SU-DHL-6 (cell line): Measurements from ENCODE around the gene NTNG1.

Source experiments
- CTCF ChIP-seq: fragments of 200-600 bp; sonication (generic); IDR thresholded peaks from one replicate; pipeline ENCODE4 v1.5.1; 2017; ENCODE audit warnings: antibody characterized with exemption, mild to moderate bottlenecking, low read length, moderate library complexity; ENCODE audit not compliant: insufficient read depth, poor library complexity, severe bottlenecking
- EZH2phosphoT487 ChIP-seq: fragments of 200-600 bp; sonication (generic), shearing (Covaris generic); conservative IDR thresholded peaks from 2 replicates; pipeline ENCODE4 v1.6.1; 2018; ENCODE audit warnings: mild to moderate bottlenecking, antibody characterized with exemption, low read length, moderate library complexity, mixed read lengths

DNA sequence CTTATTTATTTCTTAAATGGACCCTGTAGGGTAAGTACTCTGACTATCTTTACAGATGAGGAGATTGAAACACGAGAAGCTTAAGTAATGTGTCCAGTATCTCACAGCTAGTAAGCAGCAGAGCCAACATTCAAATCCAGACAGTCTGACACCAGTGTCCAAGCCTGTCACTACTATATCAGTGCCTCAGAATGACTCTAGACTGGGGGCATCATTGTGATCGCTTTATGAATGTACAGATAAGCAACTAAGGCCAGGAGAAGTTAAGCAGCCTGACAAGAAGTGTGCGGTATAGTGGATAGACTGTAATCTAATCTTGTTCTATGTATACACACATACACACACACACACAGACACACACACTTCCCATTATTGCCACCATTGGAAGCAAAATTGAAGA lies 158.7 kb downstream of the NTNG1 start:
- TF ChIP-seq CTCF: no peak
- no peak for TF ChIP-seq EZH2phosphoT487
